Ascending aorta (tissue), 2 donors: ENCODE data around the gene ZNF398. TPM values are rescaled to one million over a fixed set of nuclear protein-coding genes. Genes with fewer than 3 reads are reported as not detected.

Experiments
- DNase-seq, 2 donors: peaks; one replicate each; pipeline ENCODE4 v3.0.0-alpha.2; 2019; ENCODE audit warnings: low spot score in 2 of 2
- H3K27ac ChIP-seq, 2 donors: fragments of 200-600 bp; sonication (generic); one replicate each; pipeline ENCODE4 v1.5.1; 2016 to 2017; ENCODE audit warnings: mild to moderate bottlenecking in 1 of 2
- H3K27me3 ChIP-seq: fragments of 200-600 bp; sonication (generic); one replicate; pipeline ENCODE4 v1.5.1; 2017
- H3K36me3 ChIP-seq, 2 donors: fragments of 200-600 bp; sonication (generic); one replicate each; pipeline ENCODE4 v1.5.1; 2016
- H3K4me1 ChIP-seq, 2 donors: fragments of 200-600 bp; sonication (generic); one replicate each; pipeline ENCODE4 v1.5.1; 2016 to 2017; ENCODE audit warnings: mild to moderate bottlenecking in 1 of 2
- H3K4me3 ChIP-seq, 2 donors: fragments of 200-600 bp; sonication (generic); one replicate each; pipeline ENCODE4 v1.5.1; 2016 to 2017; ENCODE audit warnings: mild to moderate bottlenecking in 1 of 2
- H3K9me3 ChIP-seq, 2 donors: fragments of 200-600 bp; sonication (generic); one replicate each; pipeline ENCODE4 v1.5.1; 2016
- intact Hi-C: fragments of 100-400 bp; cut with DNase I; formaldehyde crosslinking; loops from one replicate; pipeline ENCODE4 v1.15.1; 2023
- total RNA-seq: library from RNA; depleted of rRNA; stranded (reverse); fragments of >200 nt; gene quantifications from one replicate; pipeline ENCODE4 v1.1.0, GENCODE V29; 2016
- TF ChIP-seq, protein P1 (sequence below), 3 experiments: fragments of 200-600 bp in 2 of 3; fragments of 450-650 bp in 1 of 3; sonication (generic) in 2 of 3; IDR thresholded peaks; one replicate each; pipeline ENCODE4 v1.5.1; 2016 to 2019; ENCODE audit warnings: antibody characterized with exemption in 3 of 3, mild to moderate bottlenecking in 1 of 3, moderate library complexity in 1 of 3

The ZNF398 gene
- total RNA-seq, 1 donor from 2014 or later, result 19.6 TPM

DNA sequence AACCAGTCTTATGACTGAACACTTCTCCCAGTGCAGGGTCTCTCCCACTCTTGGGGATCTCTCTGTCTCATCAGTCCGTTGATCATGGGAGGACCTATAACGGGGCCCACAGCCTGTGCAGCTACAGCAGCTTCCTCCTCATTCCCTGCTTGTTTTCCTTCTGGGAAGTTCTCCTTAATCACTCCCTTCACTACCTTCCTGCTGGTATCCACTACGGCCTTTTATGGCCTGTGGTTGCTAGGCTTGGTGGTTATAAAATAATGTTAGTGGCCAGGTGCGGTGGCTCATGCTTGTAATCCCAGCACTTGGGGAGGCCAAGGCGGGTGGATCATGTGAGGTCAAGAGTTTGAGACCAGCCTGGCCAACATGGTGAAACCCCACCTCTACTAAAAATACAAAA lies 44.6 kb downstream of the ZNF398 start:
- no peak overlapping the region for H3K27ac ChIP-seq
- no peaks in the 10 kb centered on the region for H3K36me3 ChIP-seq
- no peak for DNase-seq
- TF ChIP-seq, protein P1, sequence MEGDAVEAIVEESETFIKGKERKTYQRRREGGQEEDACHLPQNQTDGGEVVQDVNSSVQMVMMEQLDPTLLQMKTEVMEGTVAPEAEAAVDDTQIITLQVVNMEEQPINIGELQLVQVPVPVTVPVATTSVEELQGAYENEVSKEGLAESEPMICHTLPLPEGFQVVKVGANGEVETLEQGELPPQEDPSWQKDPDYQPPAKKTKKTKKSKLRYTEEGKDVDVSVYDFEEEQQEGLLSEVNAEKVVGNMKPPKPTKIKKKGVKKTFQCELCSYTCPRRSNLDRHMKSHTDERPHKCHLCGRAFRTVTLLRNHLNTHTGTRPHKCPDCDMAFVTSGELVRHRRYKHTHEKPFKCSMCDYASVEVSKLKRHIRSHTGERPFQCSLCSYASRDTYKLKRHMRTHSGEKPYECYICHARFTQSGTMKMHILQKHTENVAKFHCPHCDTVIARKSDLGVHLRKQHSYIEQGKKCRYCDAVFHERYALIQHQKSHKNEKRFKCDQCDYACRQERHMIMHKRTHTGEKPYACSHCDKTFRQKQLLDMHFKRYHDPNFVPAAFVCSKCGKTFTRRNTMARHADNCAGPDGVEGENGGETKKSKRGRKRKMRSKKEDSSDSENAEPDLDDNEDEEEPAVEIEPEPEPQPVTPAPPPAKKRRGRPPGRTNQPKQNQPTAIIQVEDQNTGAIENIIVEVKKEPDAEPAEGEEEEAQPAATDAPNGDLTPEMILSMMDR (IDR thresholded peaks at IDR 0.05), result no peak
- no peak overlapping the region for H3K4me3 ChIP-seq
- H3K4me1 ChIP-seq, result peaks cover 11 to 13% of the 10 kb centered on the region in 2 donors
- no peaks in the 10 kb centered on the region for H3K27me3 ChIP-seq
- intact Hi-C loops, result loop anchor here (10.0 kb wide), 1 partner anchor 523 kb away; a partner anchor contains a TSS
- no peaks in the 10 kb centered on the region for H3K9me3 ChIP-seq

- peak overlapping the region; percentile 80 to 95 for H3K27ac ChIP-seq
- intact Hi-C loops, result loop anchor here (5.0 to 10.0 kb wide), 4 partner anchors 47 to 520 kb away; partner anchors contain the start of genes PDIA4, ZNF398 and ZNF425
- H3K36me3 ChIP-seq, result peaks cover 17% of the 10 kb centered on the region in 2 donors
- H3K4me3 ChIP-seq, result peak overlapping the region; percentile 79 to 98
- H3K9me3 ChIP-seq, result no peaks in the 10 kb centered on the region
- no peak for DNase-seq
- TF ChIP-seq, protein P1 (IDR thresholded peaks at IDR 0.05), result no peak
- no peaks in the 10 kb centered on the region for H3K27me3 ChIP-seq
- H3K4me1 ChIP-seq, result peaks cover 20 to 22% of the 10 kb centered on the region in 2 donors
Observed at GRCh38 chr7:149194799-149195179, 47.5 kb downstream of the ZNF398 start.

- intact Hi-C loops, result loop anchor here (5.0 to 10.0 kb wide), 4 partner anchors 48 to 519 kb away; partner anchors contain the start of genes PDIA4, ZNF398 and ZNF425
- Histone ChIP-seq H3K36me3 (peaks cover 23 to 24% of the 10 kb centered on the region in 2 donors), H3K9me3 (no peaks in the 10 kb centered on the region), H3K4me1 (peaks cover 20 to 22% of the 10 kb centered on the region in 2 donors), H3K27ac (peak within 1 kb of the TSS; percentile 80 to 95), H3K27me3 (no peaks in the 10 kb centered on the region), H3K4me3 (peak within 1 kb of the TSS; percentile 79 to 98)
- TF ChIP-seq, protein P1 (IDR thresholded peaks at IDR 0.05), result peak; percentile 61 to 77 (median 66)
- peak; percentile 56 to 96 for DNase-seq
Observed at GRCh38 chr7:149195180-149196150, 48.2 kb downstream of the ZNF398 start, which contains the start of gene ZNF282. Gene ZNF282, plus strand, starts transcription at chr7:149195546. Its CDS starts 44 bp downstream, at chr7:149195590.

- Histone ChIP-seq H3K4me1 (peaks cover 20 to 22% of the 10 kb centered on the region in 2 donors), H3K27me3 (no peaks in the 10 kb centered on the region), H3K36me3 (peaks cover 31 to 32% of the 10 kb centered on the region in 2 donors), H3K9me3 (no peaks in the 10 kb centered on the region), H3K4me3 (peak overlapping the region; percentile 79 to 98), H3K27ac (peak overlapping the region; percentile 80 to 95)
- DNase-seq, result no peak
- intact Hi-C loops, result loop anchor here (5.0 to 10.0 kb wide), 4 partner anchors 49 to 519 kb away; partner anchors contain the start of genes PDIA4, ZNF398 and ZNF425
- TF ChIP-seq, protein P1 (IDR thresholded peaks at IDR 0.05), result no peak
Observed at GRCh38 chr7:149196151-149196704, 49.0 kb downstream of the ZNF398 start.

- DNase-seq, result no peak
- Histone ChIP-seq H3K4me1 (peaks cover 20 to 22% of the 10 kb centered on the region in 2 donors), H3K4me3 (peak overlapping the region; percentile 79 to 98), H3K36me3 (peaks cover 36 to 37% of the 10 kb centered on the region in 2 donors), H3K27ac (peak overlapping the region; percentile 80 to 95), H3K9me3 (no peaks in the 10 kb centered on the region), H3K27me3 (no peaks in the 10 kb centered on the region)
- intact Hi-C loops, result loop anchor here (5.0 to 10.0 kb wide), 4 partner anchors 49 to 518 kb away; partner anchors contain the start of genes PDIA4, ZNF398 and ZNF425
- TF ChIP-seq, protein P1 (IDR thresholded peaks at IDR 0.05), result no peak
Observed at GRCh38 chr7:149196705-149197171, 49.5 kb downstream of the ZNF398 start.
